SK-MEL-5 (cell line): ENCODE data around the gene IL2. TPM values are rescaled to one million over a fixed set of nuclear protein-coding genes. Genes with fewer than 3 reads are reported as not detected.

ENCODE experiments used
- DNase-seq: peaks from one replicate; pipeline ENCODE4 v3.0.0-alpha.2; 2016; ENCODE audit warnings: low read depth, low spot score
- in situ Hi-C: cut with HindIII; loops from 2 replicates; pipeline ENCODE4 v1.10.0; 2016; ENCODE audit warnings: low sequenced_read_pairs, high pct_unique_total_duplicates, low pct_unique_long_range_greater_than_20kb
- total RNA-seq: library from RNA; depleted of rRNA; stranded (reverse); fragments of >200 nt; shearing (Covaris generic); gene quantifications from 2 replicates; pipeline ENCODE4 v1.2.3, GENCODE V29; 2014; rRNA removed

Gene IL2
- total RNA-seq, 1 experiment from 2014 or later: not detected

GRCh38 chr4:122423246-122423645, 33.3 kb downstream of the IL2 start:
- no peak for DNase-seq
- in situ Hi-C loops: no loop called here

GRCh38 chr4:122412547-122412946, 44.0 kb downstream of the IL2 start:
- no peak for DNase-seq
- in situ Hi-C loops: no loop called here

GRCh38 chr4:122403861-122404260, 52.7 kb downstream of the IL2 start:
- in situ Hi-C loops: no loop called here
- DNase-seq: no peak

Other genes with a start within 250 kb of the IL2 start
- gene ADAD1, start 77.7 kb downstream of the IL2 start, total RNA-seq: not detected in 2 replicates
- not detected in 2 replicates for gene IL21, start 164.3 kb upstream of the IL2 start, total RNA-seq